ENCODE measurements around the gene TMEM178B. TPM values are rescaled to one million over a fixed set of nuclear protein-coding genes. Genes with fewer than 3 reads are reported as not detected.
"Not testable (repeated sequence)": the region's sequence is repeated elsewhere in the genome, so short reads cannot be mapped to it uniquely, and the experiment has no call there.

TMEM178B gene
- polyA plus RNA-seq, 3 donors from 2014 or later, result not detected

- Mint-ChIP-seq H3K27ac (no peak overlapping the region), H3K36me3 (no peaks in the 10 kb centered on the region), H3K4me1 (no peaks in the 10 kb centered on the region), H3K4me3 (no peak overlapping the region), H3K27me3 (ENCODE audit: low read depth in 3 of 3) (peaks cover 0 to 8% (median 0%) of the 10 kb centered on the region in 3 donors), H3K9me3 (no peaks in the 10 kb centered on the region)
- no peak for DNase-seq
These were observed 117.4 kb downstream of the TMEM178B start for GRCh38 chr7:141191277-141191676.

DNA sequence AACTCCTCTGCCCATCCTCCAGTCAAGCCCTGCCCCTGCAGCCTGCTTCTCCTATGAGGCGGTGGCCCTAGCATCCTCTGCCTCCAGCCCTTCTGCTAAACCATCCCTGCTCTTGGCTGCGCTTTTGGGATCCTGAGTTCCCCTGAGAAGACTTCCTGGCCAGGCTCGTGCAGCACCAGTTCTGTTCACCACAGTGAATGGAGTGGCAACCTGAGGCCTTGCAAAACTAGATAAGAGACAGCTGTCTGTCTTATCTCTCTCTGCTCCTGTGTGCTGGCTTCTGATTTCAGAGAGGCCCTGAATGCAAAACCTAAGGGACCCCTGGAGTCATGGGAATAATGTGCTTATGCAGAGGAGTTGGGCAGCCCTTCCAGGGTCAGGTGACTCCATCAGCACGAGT is 119.2 kb downstream of the TMEM178B start:
- Mint-ChIP-seq H3K4me1 (no peaks in the 10 kb centered on the region), H3K9me3 (no peaks in the 10 kb centered on the region), H3K27me3 (ENCODE audit: low read depth in 3 of 3) (peaks cover 0 to 8% (median 0%) of the 10 kb centered on the region in 3 donors), H3K27ac (no peak overlapping the region), H3K4me3 (no peak overlapping the region), H3K36me3 (no peaks in the 10 kb centered on the region)
- DNase-seq, result no peak

DNA sequence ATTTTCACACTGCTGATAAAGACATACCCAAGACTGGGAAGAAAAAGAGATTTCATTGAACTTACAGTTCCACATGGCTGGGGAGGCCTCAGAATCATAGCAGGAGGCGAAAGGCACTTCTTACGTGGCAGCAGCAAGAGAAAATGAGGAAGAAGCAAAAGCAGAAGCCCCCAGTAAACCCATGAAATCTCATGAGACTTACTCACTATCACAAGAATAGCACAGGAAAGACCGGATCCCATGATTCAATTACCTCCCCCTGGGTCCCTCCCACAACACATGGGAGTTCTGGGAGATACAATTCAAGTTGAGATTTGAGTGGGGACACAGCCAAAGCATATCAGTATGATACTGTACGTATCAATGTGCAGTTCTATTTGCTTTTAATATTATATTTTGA is 121.9 kb downstream of the TMEM178B start:
- not testable (repeated sequence) for H3K4me3 Mint-ChIP-seq, H3K36me3 Mint-ChIP-seq, H3K9me3 Mint-ChIP-seq, H3K27ac Mint-ChIP-seq, H3K4me1 Mint-ChIP-seq, DNase-seq
- peaks cover 0 to 11% (median 6%) of the 10 kb centered on the region in 3 donors for H3K27me3 Mint-ChIP-seq (ENCODE audit: low read depth in 3 of 3)

- Mint-ChIP-seq H3K36me3 (no peaks in the 10 kb centered on the region), H3K9me3 (peaks cover 0 to 3% (median 0%) of the 10 kb centered on the region in 6 donors), H3K4me3 (no peak overlapping the region), H3K4me1 (no peaks in the 10 kb centered on the region), H3K27me3 (ENCODE audit: low read depth in 3 of 3) (peaks cover 0 to 12% (median 7%) of the 10 kb centered on the region in 3 donors), H3K27ac (no peak overlapping the region)
- DNase-seq, result no peak
These were observed 124.5 kb downstream of the TMEM178B start for GRCh38 chr7:141198194-141198958.

DNA sequence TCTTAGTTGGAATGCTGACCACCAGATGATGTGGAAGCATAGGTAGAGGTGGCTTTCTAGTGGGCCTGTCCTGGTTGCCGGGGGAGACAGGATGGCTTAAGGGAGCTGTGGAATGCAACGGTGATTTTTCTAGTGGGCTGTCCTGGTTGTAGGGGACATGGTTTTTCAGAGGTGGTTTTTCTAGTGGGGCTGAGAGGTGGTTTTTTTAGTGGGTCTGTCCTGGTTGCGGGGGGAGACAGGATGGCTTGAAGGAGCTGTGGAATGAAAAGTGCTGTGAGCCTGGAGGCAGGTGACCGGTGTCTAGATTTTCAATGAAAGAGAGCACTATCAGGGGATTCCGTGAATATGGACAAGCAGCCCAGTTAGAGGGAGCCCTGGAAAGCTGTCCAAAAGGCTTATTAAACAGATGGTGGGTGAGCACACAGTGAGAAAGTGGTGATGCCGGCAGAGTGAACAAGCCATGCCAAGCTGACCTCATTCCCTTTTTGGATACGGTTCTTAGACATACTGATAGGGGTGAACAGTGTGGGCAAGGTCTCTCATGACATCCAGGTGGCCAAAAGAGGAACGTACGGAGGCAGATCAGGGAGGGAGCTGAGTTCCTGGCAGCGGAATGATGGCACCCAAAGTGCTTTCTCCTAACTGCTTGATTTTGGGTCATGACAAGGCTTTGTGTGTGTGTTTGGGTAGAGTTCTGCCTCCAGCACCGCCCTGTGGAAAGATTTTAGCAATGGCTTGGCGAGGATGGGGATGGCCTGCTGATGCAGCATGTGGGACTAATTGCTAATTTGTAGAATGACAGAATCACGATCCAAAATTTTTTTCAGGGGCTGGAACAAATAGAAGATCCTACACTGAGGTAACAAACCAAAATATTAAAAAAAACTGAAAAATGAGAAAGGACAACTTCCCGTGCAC is 126.6 kb downstream of the TMEM178B start:
- no peak overlapping the region for H3K4me3 Mint-ChIP-seq
- H3K9me3 Mint-ChIP-seq, result peaks cover 0 to 3% (median 0%) of the 10 kb centered on the region in 6 donors
- no peaks in the 10 kb centered on the region for H3K4me1 Mint-ChIP-seq
- peaks cover 2 to 9% (median 7%) of the 10 kb centered on the region in 3 donors for H3K27me3 Mint-ChIP-seq (ENCODE audit: low read depth in 3 of 3)
- DNase-seq, result no peak
- no peak overlapping the region for H3K27ac Mint-ChIP-seq
- H3K36me3 Mint-ChIP-seq, result no peaks in the 10 kb centered on the region

DNA sequence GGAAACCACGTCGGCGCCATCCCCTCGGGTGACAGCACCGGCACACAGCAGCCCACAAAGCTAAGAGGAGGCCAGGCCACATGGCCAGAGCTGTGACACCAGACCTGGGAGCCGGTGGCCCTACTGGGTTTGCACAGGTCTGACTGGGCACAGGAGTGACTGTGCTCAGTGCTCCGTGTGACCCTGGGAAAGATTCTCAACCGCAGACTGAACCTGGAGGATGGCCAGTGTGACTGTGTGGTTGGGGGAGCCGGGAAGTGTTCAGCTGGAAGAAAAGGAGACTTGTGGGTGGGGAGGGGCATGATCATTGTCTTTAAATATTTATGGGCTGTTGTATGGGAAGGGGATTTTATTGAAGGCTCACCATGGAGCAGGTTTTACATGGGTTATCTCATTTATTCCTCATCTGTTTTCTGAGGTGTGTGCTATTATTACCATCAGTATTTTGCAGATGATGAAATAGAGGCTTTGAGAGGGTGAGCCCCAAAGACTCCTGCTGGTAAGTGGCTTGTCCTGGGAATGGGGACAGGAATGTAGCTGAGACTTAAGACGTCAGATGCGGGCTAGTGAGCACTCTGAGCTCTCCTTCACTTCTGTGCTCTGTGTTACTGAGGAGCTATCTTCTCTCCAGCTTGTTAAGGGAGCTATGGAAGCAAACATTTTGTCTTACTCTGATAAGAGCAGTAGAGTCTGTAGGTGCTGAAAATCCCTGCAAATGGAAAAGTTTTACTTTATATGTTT is 127.5 kb downstream of the TMEM178B start:
- peaks cover 0 to 3% (median 0%) of the 10 kb centered on the region in 6 donors for H3K9me3 Mint-ChIP-seq
- H3K4me3 Mint-ChIP-seq, result no peak overlapping the region
- H3K4me1 Mint-ChIP-seq, result no peaks in the 10 kb centered on the region
- H3K36me3 Mint-ChIP-seq, result no peaks in the 10 kb centered on the region
- H3K27me3 Mint-ChIP-seq (ENCODE audit: low read depth in 3 of 3), result peaks cover 2 to 8% (median 7%) of the 10 kb centered on the region in 3 donors
- no peak for DNase-seq
- H3K27ac Mint-ChIP-seq, result no peak overlapping the region

GRCh38 chr7:141202535-141202934 is 128.7 kb downstream of the TMEM178B start:
- Mint-ChIP-seq H3K36me3 (no peaks in the 10 kb centered on the region), H3K4me1 (no peaks in the 10 kb centered on the region), H3K27me3 (ENCODE audit: low read depth in 3 of 3) (peaks cover 2 to 11% (median 7%) of the 10 kb centered on the region in 3 donors), H3K4me3 (no peak overlapping the region), H3K27ac (no peak overlapping the region), H3K9me3 (peaks cover 0 to 3% (median 0%) of the 10 kb centered on the region in 6 donors)
- DNase-seq, result no peak

- Mint-ChIP-seq H3K9me3 (peaks cover 0 to 3% (median 0%) of the 10 kb centered on the region in 6 donors), H3K36me3 (no peaks in the 10 kb centered on the region), H3K27ac (no peak overlapping the region), H3K27me3 (ENCODE audit: low read depth in 3 of 3) (peaks cover 2 to 11% (median 7%) of the 10 kb centered on the region in 3 donors), H3K4me3 (no peak overlapping the region), H3K4me1 (no peaks in the 10 kb centered on the region)
- no peak for DNase-seq
These were observed 129.3 kb downstream of the TMEM178B start for GRCh38 chr7:141203177-141203576.

GRCh38 chr7:141203586-141203985 is 129.7 kb downstream of the TMEM178B start:
- H3K27me3 Mint-ChIP-seq (ENCODE audit: low read depth in 3 of 3), result peaks cover 2 to 9% (median 5%) of the 10 kb centered on the region in 3 donors
- H3K27ac Mint-ChIP-seq, result no peak overlapping the region
- H3K9me3 Mint-ChIP-seq, result peaks cover 0 to 3% (median 0%) of the 10 kb centered on the region in 6 donors
- no peaks in the 10 kb centered on the region for H3K4me1 Mint-ChIP-seq
- DNase-seq, result no peak
- no peaks in the 10 kb centered on the region for H3K36me3 Mint-ChIP-seq
- no peak overlapping the region for H3K4me3 Mint-ChIP-seq

DNA sequence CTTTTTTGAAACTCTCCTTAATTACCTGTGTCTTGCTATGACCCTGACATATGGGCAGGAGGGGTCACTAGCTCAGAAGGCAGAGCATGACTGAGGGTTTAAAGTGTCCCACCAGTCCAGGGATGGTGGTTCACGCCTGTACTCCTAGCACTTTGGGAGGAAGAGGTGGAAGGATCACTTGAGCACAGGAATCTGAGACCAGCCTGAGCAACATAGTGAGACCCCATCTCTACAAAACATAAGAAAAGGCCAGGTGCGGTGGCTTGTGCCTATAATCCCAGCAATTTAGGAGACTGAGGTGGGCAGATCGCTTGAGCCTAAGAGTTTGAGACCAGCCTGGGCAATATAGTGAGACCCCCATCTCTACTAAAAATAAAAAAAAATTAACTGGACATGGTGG is 133.8 kb downstream of the TMEM178B start:
- Mint-ChIP-seq H3K27me3 (ENCODE audit: low read depth in 3 of 3) (peaks cover 0 to 16% (median 4%) of the 10 kb centered on the region in 3 donors), H3K4me1 (no peaks in the 10 kb centered on the region), H3K4me3 (no peak overlapping the region), H3K9me3 (peaks cover 0 to 4% (median 0%) of the 10 kb centered on the region in 6 donors), H3K36me3 (no peaks in the 10 kb centered on the region), H3K27ac (no peak overlapping the region)
- DNase-seq, result no peak

DNA sequence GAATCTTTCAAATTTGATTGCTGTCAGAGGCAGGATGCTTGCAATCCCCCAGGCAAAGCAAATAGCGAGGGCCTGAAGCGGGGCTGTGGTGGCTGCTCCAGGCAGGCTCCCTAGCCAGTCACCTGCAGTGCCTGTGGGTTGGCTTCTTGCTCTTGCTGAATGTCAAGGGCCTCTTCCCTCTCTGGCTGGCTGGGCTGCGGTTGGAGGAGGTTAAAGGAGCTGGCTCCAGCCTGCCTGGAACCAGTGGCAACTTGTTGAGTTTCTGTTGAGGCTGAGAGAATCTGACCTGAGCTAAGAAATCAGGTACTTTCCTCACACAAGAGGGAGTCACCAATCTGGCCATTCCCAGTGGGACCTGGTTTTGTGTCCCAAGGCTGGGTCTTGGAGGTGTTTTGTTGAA is 134.7 kb downstream of the TMEM178B start:
- Mint-ChIP-seq H3K9me3 (peaks cover 0 to 4% (median 0%) of the 10 kb centered on the region in 6 donors), H3K27ac (no peak overlapping the region), H3K4me3 (no peak overlapping the region), H3K27me3 (ENCODE audit: low read depth in 3 of 3) (peaks cover 0 to 11% (median 4%) of the 10 kb centered on the region in 3 donors), H3K4me1 (no peaks in the 10 kb centered on the region), H3K36me3 (no peaks in the 10 kb centered on the region)
- DNase-seq, result no peak

DNA sequence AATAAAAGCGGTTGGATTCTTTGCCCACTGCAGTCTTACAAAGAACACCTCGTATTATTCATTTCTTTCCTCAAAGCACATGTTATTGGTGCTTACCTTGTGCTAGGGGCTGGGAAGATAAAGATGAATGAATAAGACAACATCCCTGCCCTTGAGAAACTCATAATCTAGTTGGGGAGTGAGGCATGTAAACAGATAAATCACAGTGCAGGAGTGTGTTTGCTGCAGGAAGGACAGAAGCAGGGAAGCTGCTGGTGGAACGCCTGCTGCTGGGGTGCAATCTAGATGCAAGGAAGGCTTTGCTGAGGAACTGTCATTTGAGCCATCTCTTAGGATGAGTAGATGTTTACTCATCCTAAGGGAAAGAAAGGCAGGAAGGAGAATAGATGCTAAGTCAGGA is 135.6 kb downstream of the TMEM178B start:
- Mint-ChIP-seq H3K27ac (no peak overlapping the region), H3K9me3 (peaks cover 0 to 4% (median 0%) of the 10 kb centered on the region in 6 donors), H3K27me3 (ENCODE audit: low read depth in 3 of 3) (peaks cover 0 to 11% (median 2%) of the 10 kb centered on the region in 3 donors), H3K36me3 (no peaks in the 10 kb centered on the region), H3K4me1 (no peaks in the 10 kb centered on the region), H3K4me3 (no peak overlapping the region)
- no peak for DNase-seq

GRCh38 chr7:141210862-141211261 is 137.0 kb downstream of the TMEM178B start:
- Mint-ChIP-seq H3K27me3 (ENCODE audit: low read depth in 3 of 3) (peaks cover 2 to 11% (median 3%) of the 10 kb centered on the region in 3 donors), H3K4me3 (no peak overlapping the region), H3K36me3 (no peaks in the 10 kb centered on the region), H3K4me1 (no peaks in the 10 kb centered on the region), H3K27ac (no peak overlapping the region), H3K9me3 (peaks cover 0 to 4% (median 0%) of the 10 kb centered on the region in 6 donors)
- no peak for DNase-seq

Data from immature natural killer cell (primary cell).